Measurements from ENCODE around the gene CACHD1.

CACHD1 gene

DNA sequence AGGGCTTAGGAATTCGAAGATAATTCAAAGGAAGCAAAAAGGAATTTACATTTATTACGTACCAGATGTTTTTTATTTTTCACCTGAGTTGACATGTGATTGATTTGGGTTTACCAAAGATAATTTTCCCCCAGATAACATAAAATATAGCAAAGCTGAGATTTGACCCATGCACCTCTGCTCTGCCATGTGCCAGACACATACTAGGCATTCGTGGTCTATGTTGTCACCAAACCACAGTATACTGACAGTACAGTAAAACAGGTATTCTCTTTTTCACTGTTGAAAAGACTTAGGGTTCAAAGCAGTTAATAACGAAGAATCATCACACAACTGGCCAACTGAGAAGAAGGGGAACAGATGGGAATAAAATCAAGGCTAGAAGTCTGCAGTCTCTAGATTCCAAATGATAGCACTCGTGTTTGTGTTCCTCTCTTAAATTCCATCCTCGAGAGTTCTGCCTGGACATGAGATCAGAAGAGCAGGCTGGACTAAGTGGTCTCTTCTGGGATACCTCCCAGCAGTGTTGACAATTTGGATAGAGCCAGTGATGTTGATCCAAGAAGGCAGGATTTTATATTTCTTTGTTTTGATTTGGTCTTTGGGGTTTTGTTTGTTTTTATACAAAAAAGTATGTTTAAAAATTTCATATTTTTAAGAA, 189.7 kb downstream of the CACHD1 start:
- H3K4me1 Mint-ChIP-seq (ENCODE audit: low read depth): no peaks in the 10 kb centered on the region
- H3K27me3 Mint-ChIP-seq: no peaks in the 10 kb centered on the region
- peaks cover 3% of the 10 kb centered on the region for H3K36me3 Mint-ChIP-seq (ENCODE audit: low read depth)
- no peak overlapping the region for H3K27ac Mint-ChIP-seq
- no peak for DNase-seq
- no peaks in the 10 kb centered on the region for H3K9me3 Mint-ChIP-seq
- H3K4me3 Mint-ChIP-seq: no peak overlapping the region

DNA sequence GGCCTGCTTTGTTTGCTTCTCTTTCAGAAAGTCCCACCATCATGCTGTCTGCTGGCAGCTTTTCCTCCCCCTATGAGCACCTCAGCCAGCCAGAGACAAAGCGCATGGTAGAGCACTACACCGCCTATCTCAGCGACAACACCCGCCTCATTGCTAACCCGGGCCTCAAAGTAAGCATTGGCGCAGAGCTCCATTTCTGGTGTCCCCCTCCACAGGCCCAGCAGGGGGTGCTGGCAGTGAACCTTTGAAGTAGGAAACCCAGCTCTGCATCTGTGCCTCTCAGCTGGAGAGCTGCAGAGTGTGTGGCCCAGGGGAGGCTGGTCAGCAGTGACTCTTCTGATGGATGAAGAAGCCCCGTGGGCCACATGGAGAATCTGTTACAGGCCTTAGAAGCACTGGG, 193.7 kb downstream of the CACHD1 start:
- peaks cover 6% of the 10 kb centered on the region for H3K36me3 Mint-ChIP-seq (ENCODE audit: low read depth)
- DNase-seq: peak; percentile 33
- H3K4me3 Mint-ChIP-seq: no peak overlapping the region

DNA sequence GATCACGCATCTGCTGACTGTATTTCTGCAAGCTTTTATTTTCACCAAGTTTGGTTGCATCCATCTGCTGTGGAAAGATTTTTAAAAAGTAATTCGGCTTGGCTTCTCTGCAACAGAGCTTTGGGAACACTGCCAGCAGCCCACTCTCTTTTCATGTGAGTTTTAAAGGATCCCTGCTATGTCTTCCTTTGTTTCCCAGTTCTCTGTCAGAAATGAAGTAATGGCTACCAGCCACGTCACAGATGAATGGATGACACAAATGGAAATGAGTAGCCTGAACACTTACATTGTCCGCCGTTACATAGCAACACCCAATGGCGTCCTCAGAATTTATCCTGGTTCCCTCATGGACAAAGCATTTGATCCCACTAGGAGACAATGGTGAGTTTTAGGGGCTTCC, 194.4 kb downstream of the CACHD1 start:
- no peak overlapping the region for H3K27ac Mint-ChIP-seq
- no peak overlapping the region for H3K4me3 Mint-ChIP-seq
- peaks cover 6% of the 10 kb centered on the region for H3K36me3 Mint-ChIP-seq (ENCODE audit: low read depth)
- no peaks in the 10 kb centered on the region for H3K9me3 Mint-ChIP-seq
- H3K27me3 Mint-ChIP-seq: no peaks in the 10 kb centered on the region
- no peak for DNase-seq
- no peaks in the 10 kb centered on the region for H3K4me1 Mint-ChIP-seq (ENCODE audit: low read depth)

More for the DNA sequence above, 193.7 kb downstream of the CACHD1 start:
- Mint-ChIP-seq H3K27me3 (no peaks in the 10 kb centered on the region), H3K4me1 (ENCODE audit: low read depth) (no peaks in the 10 kb centered on the region), H3K27ac (no peak overlapping the region), H3K9me3 (no peaks in the 10 kb centered on the region)

DNA sequence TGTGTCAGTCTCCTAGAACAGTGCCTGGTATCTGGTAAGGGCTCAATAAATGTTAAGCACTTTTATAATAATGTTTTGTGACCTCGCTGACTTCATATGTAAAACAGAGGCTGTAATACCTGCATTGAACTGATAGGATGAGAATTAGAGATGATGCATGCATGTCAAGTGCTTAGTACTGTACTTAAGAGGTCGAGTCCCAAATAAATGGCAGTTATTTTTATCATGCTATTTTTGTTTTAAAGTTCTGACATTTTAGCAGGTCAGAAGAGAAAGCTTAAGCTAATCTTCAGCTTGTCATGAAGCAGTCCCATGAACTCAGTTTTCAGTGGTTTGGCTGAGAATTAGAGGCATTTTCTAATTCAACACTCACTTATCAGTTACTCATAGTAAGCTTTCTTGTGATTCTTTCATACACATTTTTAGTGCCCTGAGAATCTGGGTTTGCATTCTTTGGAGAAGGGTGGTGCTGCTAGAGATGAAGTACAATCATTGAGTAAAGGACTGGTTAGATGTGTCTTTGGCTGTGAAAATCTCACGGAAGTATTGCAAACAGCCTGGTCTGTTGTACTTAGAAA, 199.3 kb downstream of the CACHD1 start:
- no peak overlapping the region for H3K4me3 Mint-ChIP-seq
- H3K9me3 Mint-ChIP-seq: no peaks in the 10 kb centered on the region
- peaks cover 3% of the 10 kb centered on the region for H3K36me3 Mint-ChIP-seq (ENCODE audit: low read depth)
- H3K27ac Mint-ChIP-seq: no peak overlapping the region
- no peak for DNase-seq
- H3K27me3 Mint-ChIP-seq: no peaks in the 10 kb centered on the region
- H3K4me1 Mint-ChIP-seq (ENCODE audit: low read depth): no peaks in the 10 kb centered on the region

DNA sequence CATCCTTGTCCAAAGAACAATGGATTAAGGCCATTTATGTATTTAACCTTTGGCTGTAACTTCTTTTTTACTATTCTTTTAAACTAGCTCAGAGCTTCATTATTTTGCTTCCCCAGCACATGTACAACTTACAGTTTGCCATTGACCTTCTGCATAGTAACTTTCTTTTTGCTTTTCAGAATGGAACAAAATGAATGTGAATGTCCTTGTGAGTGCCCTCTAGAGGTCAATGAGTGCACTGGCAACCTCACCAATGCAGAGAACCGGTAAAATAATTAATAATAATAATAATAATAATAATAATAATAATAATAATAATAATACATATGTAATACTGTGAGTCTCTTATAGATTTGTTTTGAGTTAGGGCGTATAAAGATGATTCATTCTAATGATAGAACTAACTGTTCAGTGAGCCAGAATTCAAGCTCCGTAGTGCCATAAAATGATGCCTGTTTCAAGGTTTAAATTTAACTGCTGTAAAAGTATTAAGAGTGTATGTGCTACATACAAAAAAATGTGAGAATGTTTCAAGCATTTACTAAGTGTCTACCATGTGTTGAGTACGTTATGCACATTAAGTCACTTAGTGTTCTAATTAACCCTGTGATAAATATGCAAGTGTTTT, 205.9 kb downstream of the CACHD1 start:
- no peak overlapping the region for H3K27ac Mint-ChIP-seq
- no peak for DNase-seq
- H3K4me1 Mint-ChIP-seq (ENCODE audit: low read depth): no peaks in the 10 kb centered on the region

DNA sequence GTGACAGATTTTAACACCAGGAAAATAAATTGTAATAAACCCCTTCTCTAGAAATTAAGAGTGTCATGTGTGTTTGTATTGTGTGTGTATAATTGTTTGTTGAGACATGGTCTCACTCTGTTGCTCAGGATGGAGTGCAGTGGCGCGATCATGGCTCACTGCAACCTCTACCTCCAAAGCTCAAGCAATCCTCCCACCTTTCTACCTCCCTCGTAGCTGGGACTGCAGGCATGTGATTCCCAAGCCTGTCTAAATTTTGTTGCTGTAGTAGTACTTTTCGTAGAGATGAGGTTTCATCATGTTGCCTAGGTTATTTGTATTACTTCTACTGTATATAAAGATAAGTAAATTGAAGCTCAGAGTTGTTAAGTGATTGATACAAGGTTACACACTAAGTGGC, 206.5 kb downstream of the CACHD1 start:
- no peak overlapping the region for H3K27ac Mint-ChIP-seq
- H3K9me3 Mint-ChIP-seq: no peaks in the 10 kb centered on the region
- no peaks in the 10 kb centered on the region for H3K27me3 Mint-ChIP-seq
- no peak for DNase-seq
- H3K4me1 Mint-ChIP-seq (ENCODE audit: low read depth): no peaks in the 10 kb centered on the region
- peaks cover 3% of the 10 kb centered on the region for H3K36me3 Mint-ChIP-seq (ENCODE audit: low read depth)
- H3K4me3 Mint-ChIP-seq: no peak overlapping the region

More for the DNA sequence above, 205.9 kb downstream of the CACHD1 start:
- no peaks in the 10 kb centered on the region for H3K9me3 Mint-ChIP-seq
- H3K36me3 Mint-ChIP-seq (ENCODE audit: low read depth): peaks cover under 1% of the 10 kb centered on the region
- no peaks in the 10 kb centered on the region for H3K27me3 Mint-ChIP-seq
- no peak overlapping the region for H3K4me3 Mint-ChIP-seq

DNA sequence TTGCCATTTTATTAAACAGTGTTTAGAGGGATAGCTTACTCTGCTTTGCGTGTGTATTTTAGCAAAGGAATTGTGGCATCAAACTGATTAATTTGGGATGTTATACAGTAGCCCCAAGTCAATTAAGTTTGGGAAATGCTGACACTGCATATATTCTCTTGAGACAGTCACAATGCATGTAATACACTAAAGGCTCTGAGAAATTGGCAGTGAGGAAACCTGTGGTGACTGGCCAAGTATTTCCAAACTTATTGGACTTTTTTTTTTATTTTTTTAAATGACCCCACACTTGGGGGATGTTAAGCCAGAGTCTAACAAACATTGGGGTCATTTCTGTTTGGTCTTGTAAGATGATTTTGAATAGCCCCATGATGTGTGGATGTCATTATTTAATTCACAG, 207.6 kb downstream of the CACHD1 start:
- H3K4me1 Mint-ChIP-seq (ENCODE audit: low read depth): no peaks in the 10 kb centered on the region
- H3K36me3 Mint-ChIP-seq (ENCODE audit: low read depth): peaks cover 3% of the 10 kb centered on the region
- no peaks in the 10 kb centered on the region for H3K27me3 Mint-ChIP-seq
- no peaks in the 10 kb centered on the region for H3K9me3 Mint-ChIP-seq
- H3K27ac Mint-ChIP-seq: no peak overlapping the region
- DNase-seq: no peak
- H3K4me3 Mint-ChIP-seq: no peak overlapping the region

DNA sequence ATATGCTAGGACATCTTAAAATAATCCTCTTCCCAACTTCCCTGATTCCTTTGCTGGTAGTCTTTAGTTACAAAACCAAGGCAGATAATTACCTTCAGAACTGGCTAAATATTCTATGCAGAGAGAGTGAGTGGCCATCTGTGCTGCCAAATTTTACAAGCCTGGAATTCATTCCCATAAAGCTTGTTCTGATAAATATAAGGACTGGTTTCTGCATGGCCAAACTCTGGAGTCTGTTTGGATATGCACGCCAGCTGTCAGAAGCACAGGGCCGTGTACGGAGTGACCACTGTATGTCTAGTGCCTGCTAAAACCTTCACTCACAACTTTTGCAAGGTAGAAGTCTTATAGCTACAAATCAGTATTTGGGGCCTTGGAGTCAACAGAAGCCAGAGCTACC, 208.4 kb downstream of the CACHD1 start:
- no peak overlapping the region for H3K4me3 Mint-ChIP-seq
- peaks cover 3% of the 10 kb centered on the region for H3K36me3 Mint-ChIP-seq (ENCODE audit: low read depth)
- H3K27ac Mint-ChIP-seq: no peak overlapping the region
- no peaks in the 10 kb centered on the region for H3K9me3 Mint-ChIP-seq
- H3K27me3 Mint-ChIP-seq: no peaks in the 10 kb centered on the region
- DNase-seq: no peak
- H3K4me1 Mint-ChIP-seq (ENCODE audit: low read depth): no peaks in the 10 kb centered on the region

DNA sequence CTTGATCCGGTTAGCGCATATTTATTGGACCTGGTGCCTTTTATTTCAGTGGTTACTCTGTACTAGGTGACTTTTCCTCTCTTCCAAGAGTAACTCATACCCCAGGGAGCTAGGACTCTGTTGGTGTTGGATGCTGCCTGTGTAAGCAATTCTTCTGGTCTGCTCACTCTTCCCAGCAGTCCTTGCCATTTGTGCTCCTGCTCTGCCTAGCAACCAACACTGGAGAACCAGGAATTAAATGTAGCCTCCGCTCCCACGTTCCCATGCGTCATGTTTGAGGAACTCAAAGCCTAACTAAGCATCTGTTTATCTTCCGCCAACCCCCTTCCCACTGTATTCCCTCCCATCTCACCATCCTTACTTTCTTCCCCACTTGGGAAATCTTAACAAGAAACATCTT, 209.2 kb downstream of the CACHD1 start:
- no peak overlapping the region for H3K4me3 Mint-ChIP-seq
- no peak for DNase-seq
- peaks cover 3% of the 10 kb centered on the region for H3K36me3 Mint-ChIP-seq (ENCODE audit: low read depth)
- H3K4me1 Mint-ChIP-seq (ENCODE audit: low read depth): no peaks in the 10 kb centered on the region
- no peaks in the 10 kb centered on the region for H3K27me3 Mint-ChIP-seq
- H3K9me3 Mint-ChIP-seq: no peaks in the 10 kb centered on the region
- no peak overlapping the region for H3K27ac Mint-ChIP-seq

DNA sequence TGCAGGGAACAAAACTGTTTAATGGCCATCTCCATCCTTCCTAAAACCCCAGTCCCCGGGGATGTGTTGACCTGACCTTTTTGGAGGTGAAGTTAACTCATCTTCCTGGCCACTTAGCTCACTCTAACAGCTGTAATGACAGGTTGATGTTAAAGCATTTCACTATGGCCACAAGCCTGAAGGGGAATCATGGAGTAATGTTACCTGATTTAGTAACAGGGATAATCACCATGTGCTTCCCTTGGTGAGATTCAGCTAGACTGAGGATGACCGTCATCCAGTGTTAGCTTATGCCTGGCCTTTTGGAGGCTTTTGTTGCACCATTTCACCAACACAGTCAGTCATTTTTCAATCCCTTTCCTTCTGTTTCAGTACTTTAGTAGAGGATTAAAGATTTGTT, 210.7 kb downstream of the CACHD1 start:
- no peak overlapping the region for H3K27ac Mint-ChIP-seq
- no peaks in the 10 kb centered on the region for H3K4me1 Mint-ChIP-seq (ENCODE audit: low read depth)
- no peak for DNase-seq
- H3K36me3 Mint-ChIP-seq (ENCODE audit: low read depth): peaks cover 3% of the 10 kb centered on the region
- H3K9me3 Mint-ChIP-seq: no peaks in the 10 kb centered on the region
- no peak overlapping the region for H3K4me3 Mint-ChIP-seq
- H3K27me3 Mint-ChIP-seq: no peaks in the 10 kb centered on the region

DNA sequence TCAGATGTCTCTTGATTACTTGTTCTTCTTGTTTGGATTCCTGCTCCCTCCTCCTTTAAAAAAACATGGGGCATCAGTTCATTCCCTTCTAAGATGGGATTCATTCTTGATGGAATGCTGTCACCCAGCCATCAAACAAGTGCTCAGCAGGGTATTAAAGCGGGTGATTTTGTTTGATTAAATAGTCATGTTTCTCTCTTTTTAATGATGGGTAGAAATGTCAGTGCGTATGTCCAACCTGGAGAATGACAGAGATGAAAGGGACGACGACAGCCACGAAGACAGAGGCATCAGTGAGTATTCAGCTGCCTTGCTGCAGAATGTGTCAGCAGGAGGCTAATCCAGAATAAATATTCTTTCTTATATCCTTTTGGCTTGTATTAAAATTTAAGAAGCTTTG, 211.1 kb downstream of the CACHD1 start:
- H3K9me3 Mint-ChIP-seq: no peaks in the 10 kb centered on the region
- H3K27me3 Mint-ChIP-seq: no peaks in the 10 kb centered on the region

DNA sequence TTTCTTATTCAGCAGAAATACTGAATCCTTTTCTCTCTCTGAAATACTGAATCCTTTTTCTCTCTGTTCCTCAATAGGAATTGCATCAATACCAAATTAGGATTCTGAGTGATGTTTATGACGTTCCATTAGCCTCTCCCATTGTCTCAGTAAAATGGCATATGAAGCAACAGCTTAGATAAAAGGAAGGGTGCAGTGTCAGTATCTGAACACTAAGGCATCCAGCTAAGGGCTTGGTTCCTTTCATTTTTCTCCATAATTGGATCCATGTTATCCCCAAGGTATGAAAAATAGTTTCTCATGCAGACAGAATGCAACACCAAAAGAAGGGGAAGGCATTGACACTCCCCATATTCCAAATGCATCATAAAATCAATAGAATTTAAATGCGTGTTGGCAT, 213.5 kb downstream of the CACHD1 start:
- DNase-seq: no peak
- no peaks in the 10 kb centered on the region for H3K4me1 Mint-ChIP-seq (ENCODE audit: low read depth)
- no peak overlapping the region for H3K27ac Mint-ChIP-seq

More for the DNA sequence above, 211.1 kb downstream of the CACHD1 start:
- Mint-ChIP-seq H3K4me1 (ENCODE audit: low read depth) (no peaks in the 10 kb centered on the region), H3K27ac (no peak overlapping the region), H3K36me3 (ENCODE audit: low read depth) (peaks cover 3% of the 10 kb centered on the region), H3K4me3 (no peak overlapping the region)
- DNase-seq: no peak

DNA sequence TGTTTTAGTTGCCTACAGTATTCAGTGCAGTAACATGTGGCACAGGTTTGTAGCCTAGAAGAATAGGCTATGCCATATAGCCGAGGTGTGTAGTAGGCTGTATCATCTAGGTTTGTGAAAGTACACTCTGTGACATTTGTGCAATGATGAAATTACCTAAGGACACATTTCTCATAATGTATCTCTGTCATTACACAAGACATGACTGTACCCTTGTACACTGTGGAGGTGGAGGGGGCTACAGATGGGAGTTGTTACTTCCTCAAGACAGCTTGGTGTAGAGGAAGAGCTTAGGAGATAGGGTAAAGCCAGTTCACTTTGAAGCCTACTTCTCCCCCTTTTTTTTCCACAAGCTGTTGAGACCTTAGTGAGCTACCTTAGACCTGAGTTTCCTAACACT, 215.3 kb downstream of the CACHD1 start:
- Mint-ChIP-seq H3K27me3 (no peaks in the 10 kb centered on the region), H3K4me3 (no peak overlapping the region), H3K4me1 (ENCODE audit: low read depth) (no peaks in the 10 kb centered on the region), H3K27ac (no peak overlapping the region), H3K9me3 (no peaks in the 10 kb centered on the region), H3K36me3 (ENCODE audit: low read depth) (peaks cover 3% of the 10 kb centered on the region)
- DNase-seq: no peak

More for the DNA sequence above, 213.5 kb downstream of the CACHD1 start:
- Mint-ChIP-seq H3K4me3 (no peak overlapping the region), H3K9me3 (no peaks in the 10 kb centered on the region), H3K36me3 (ENCODE audit: low read depth) (peaks cover 3% of the 10 kb centered on the region), H3K27me3 (no peaks in the 10 kb centered on the region)

DNA sequence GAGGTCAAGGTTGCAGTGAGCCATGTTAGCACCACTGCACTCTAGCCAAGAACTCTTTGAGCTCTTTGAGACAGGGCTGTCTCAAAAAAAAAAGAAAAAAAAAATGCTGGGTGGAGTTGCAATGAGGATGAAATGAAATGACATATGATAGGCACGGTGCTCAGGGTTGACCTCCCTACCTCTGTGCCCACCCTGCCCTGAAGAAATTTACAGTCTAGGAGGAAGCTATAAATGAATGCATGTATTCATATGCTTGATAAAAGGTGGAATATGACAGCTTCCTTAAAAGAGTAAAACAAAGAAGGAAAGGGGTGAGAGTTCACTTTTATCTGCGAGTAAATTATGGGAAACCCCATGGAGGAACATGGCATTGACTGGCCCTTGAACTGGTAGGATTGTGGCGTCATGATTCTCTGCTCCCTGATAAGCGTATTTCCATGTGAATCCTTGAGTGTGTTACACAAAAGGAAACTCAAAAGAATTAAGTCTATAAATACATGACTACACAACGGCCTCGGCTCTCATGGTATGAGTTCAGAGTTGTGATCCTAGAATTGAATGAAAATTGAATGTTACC, 215.9 kb downstream of the CACHD1 start:
- H3K9me3 Mint-ChIP-seq: no peaks in the 10 kb centered on the region
- no peak overlapping the region for H3K27ac Mint-ChIP-seq
- no peak overlapping the region for H3K4me3 Mint-ChIP-seq
- DNase-seq: no peak
- no peaks in the 10 kb centered on the region for H3K4me1 Mint-ChIP-seq (ENCODE audit: low read depth)
- no peaks in the 10 kb centered on the region for H3K27me3 Mint-ChIP-seq
- H3K36me3 Mint-ChIP-seq (ENCODE audit: low read depth): peaks cover 2% of the 10 kb centered on the region

All from activated T-cell treated with anti-CD3 and anti-CD28 coated beads, Interleukin-2, amount 50 U/mL, for 24 hours (primary cell).